Right cardiac atrium (tissue), 5 donors: ENCODE measurements around the gene NR2F1. TPM values are rescaled to one million over a fixed set of nuclear protein-coding genes. Genes with fewer than 3 reads are reported as not detected.
A peak's percentile ranks its signal among the peaks of the same experiment; 100 is the strongest.

Source experiments
- ATAC-seq, 2 donors: fragments of 200-7000 bp; cut with Tn5 transposase; one replicate each; pipeline versions ENCODE4 v1.8.0 to v1.9.1; 2020; ENCODE audit warnings: moderate library complexity in 2 of 2, mild to moderate bottlenecking in 1 of 2
- DNase-seq, 3 donors: peaks; one replicate each; pipeline ENCODE4 v3.0.0-alpha.2; 2020
- H3K27ac ChIP-seq: one replicate; pipeline ENCODE4 v1.5.1; 2013; ENCODE audit warnings: mild to moderate bottlenecking, low read length, control low read depth, moderate library complexity
- H3K27me3 ChIP-seq: one replicate; pipeline ENCODE4 v1.6.1; 2013; ENCODE audit not compliant: control insufficient read depth, insufficient read depth
- H3K4me1 ChIP-seq: one replicate; pipeline ENCODE4 v1.6.1; 2013; ENCODE audit warnings: low read length; ENCODE audit not compliant: control insufficient read depth, insufficient read depth
- H3K4me3 ChIP-seq: one replicate; pipeline ENCODE4 v1.5.1; 2013; ENCODE audit warnings: low read length, control low read depth
- H3K9me3 ChIP-seq: one replicate; pipeline ENCODE4 v1.6.1; 2013; ENCODE audit warnings: low read length; ENCODE audit not compliant: control insufficient read depth
- WGBS: extraction: QIAGEN DNeasy Blood & Tissue Kit; methylation state at CpG from one replicate; pipeline ENCODE4 v1.1.7; 2013; 5-methylcytosine and 5-hydroxymethylcytosine counted together
- intact Hi-C, 4 donors: fragments of 100-400 bp; cut with DNase I; formaldehyde crosslinking; loops; one replicate each; pipeline versions ENCODE4 v1.11.0 to v1.14.0; 2022 to 2023
- polyA plus RNA-seq: library from polyadenylated mRNA; stranded (reverse); fragments of 200-250 nt; gene quantifications from one replicate; pipeline ENCODE4 v1.2.3, GENCODE V29; 2013
- total RNA-seq, 4 donors: library from RNA; stranded (reverse); fragmentation: NEBNext Ultra II Directional; extraction: Animal tissue kit (Norgen Biotek cat#: 25700); gene quantifications; one replicate each; pipeline ENCODE4 v1.2.1, GENCODE V29; 2021
- donor health status: healthy with polysubstance abuse.
- donor health status: DM: no; HTN: yes; CAD: no.
- donor health status: DM: no; HTN: no; CAD: no.
- donor health status: DM: no; HTN: yes; CAD: no; lungs with severe emphysema.
- donor health status: DM: yes; HTN: yes; CAD: no.

NR2F1 gene
- total and polyA plus RNA-seq, 5 donors: 22.1 to 59.2 (median 42.1) TPM

GRCh38 chr5:93600409-93601070 lies 17.5 kb downstream of the NR2F1 start:
- H3K4me1 ChIP-seq: no peaks in the 10 kb centered on the region
- ATAC-seq (no peak), DNase-seq (no peak)
- 31% methylated on average over 8 of the region's 8 CpGs for WGBS
- intact Hi-C loops: loop anchor here in 2 of 4 donors (10.0 kb wide), 2 partner anchors 194 to 204 kb away; no protein-coding TSS in a partner anchor
- no peak overlapping the region for H3K27ac ChIP-seq
- H3K9me3 ChIP-seq: no peaks in the 10 kb centered on the region
- no peaks in the 10 kb centered on the region for H3K27me3 ChIP-seq
- no peak overlapping the region for H3K4me3 ChIP-seq

DNA sequence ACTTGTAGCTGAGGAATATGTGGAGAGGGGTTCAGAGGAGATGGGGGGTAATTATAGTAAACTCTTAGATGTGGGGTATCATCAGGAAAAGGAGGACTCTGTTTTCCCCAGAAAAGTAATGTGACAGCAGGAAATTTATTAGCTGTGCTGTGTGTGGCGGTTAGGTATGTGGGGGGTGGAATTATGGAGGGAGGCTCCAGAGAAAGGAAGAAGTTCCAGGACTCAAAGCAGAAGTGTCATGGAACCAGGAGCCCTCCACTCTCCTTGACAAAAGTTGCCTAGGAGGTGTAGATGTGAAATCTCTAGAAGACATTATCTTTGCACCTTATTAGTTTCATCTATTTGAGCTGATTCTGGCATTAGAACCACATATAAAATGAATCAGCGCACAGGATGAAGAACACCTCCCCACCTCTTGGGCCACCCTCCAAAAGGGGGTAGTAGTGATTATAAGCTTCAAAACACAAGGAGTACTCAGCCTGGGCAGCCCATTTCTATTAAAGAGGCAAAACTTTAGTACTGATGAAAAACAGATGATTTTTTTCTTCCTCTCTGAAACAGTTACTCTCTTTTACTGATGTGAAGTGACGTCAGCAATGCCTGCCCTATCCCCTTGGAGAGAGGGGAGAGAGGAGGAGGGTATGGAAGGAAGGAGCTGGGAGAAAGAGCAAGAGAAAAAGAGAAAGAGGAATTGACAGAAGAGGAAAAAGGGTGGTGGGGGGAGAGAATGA lies 18.2 kb downstream of the NR2F1 start:
- H3K27ac ChIP-seq: peak overlapping the region; percentile 5
- DNase-seq (no peak), ATAC-seq (peak in 1 of 2 donors; percentile 18)
- WGBS: 53% methylated on average over 3 of the region's 3 CpGs
- no peak overlapping the region for H3K4me3 ChIP-seq
- H3K27me3 ChIP-seq: no peaks in the 10 kb centered on the region
- intact Hi-C loops: loop anchor here in 2 of 4 donors (10.0 kb wide), 2 partner anchors 194 to 204 kb away; no protein-coding TSS in a partner anchor
- H3K9me3 ChIP-seq: no peaks in the 10 kb centered on the region
- no peaks in the 10 kb centered on the region for H3K4me1 ChIP-seq

DNA sequence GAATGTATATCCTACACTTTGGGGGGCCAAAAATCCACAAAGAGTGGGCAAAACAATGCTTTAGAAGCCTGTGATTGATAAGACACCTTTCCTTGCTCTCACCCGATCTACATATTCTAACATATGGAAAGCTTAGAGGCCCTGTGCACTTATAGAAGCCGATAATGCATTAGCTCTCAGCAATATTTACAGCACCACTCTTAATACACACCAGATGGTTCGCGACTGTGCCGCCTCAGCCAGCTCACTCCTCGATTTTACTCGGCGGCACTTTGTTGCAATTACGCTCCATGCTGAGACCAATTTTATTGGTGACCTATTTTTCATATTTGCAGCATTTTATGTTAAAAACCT lies 18.8 kb downstream of the NR2F1 start:
- intact Hi-C loops: loop anchor here in 2 of 4 donors (10.0 kb wide), 2 partner anchors 193 to 203 kb away; no protein-coding TSS in a partner anchor
- WGBS: 34% methylated on average over 9 of the region's 9 CpGs
- H3K4me1 ChIP-seq: no peaks in the 10 kb centered on the region
- no peaks in the 10 kb centered on the region for H3K9me3 ChIP-seq
- DNase-seq: no peak
- H3K4me3 ChIP-seq: no peak overlapping the region
- no peaks in the 10 kb centered on the region for H3K27me3 ChIP-seq
- no peak for ATAC-seq
- H3K27ac ChIP-seq: peak overlapping the region; percentile 5

DNA sequence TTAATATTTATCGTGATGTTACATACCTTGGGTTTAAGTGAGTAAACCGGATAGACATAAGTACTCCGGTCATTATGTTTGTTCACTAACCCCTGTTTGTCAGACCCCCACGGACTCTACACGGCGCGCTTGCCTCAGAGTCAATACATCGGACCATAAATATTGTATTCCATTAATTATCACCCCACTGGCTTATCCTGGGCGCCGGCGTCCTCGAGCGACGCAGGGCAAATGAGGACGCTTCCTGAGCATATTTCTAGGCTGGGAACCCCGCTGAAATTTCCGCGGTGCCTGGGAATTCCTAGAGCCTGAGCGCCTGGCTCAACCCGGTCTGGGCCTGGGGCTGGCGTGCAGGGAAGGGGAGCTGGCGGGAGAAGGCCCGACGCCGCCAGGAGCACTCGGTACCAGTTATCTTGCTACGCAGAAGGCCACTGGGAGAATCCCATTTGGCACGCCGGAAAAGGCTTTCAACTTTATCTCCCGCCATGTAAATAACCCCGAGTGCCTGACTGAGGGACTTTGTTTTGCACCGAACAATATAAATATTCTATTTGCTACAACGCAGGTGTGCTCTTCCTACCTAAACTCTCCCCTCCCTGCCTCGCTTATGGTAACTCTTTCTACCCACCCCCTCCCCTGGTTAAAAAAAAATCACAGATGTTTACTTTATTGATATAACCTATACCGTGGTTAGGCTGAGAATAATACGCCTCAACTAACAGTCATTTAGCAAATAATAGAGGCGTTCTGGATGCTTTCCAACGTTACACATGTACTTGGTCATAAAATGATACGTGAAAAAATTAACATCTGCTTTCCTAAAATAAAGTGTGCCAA lies 19.4 kb downstream of the NR2F1 start:
- intact Hi-C loops: loop anchor here in 2 of 4 donors (10.0 kb wide), 2 partner anchors 192 to 202 kb away; no protein-coding TSS in a partner anchor
- H3K27me3 ChIP-seq: no peaks in the 10 kb centered on the region
- no peaks in the 10 kb centered on the region for H3K9me3 ChIP-seq
- H3K4me3 ChIP-seq: no peak overlapping the region
- 32% methylated on average over 39 of the region's 39 CpGs for WGBS
- ATAC-seq (peak; percentile 31 to 36), DNase-seq (peak in 2 of 3 donors; percentile 40 to 61)
- H3K4me1 ChIP-seq: no peaks in the 10 kb centered on the region
- peak overlapping the region; percentile 73 for H3K27ac ChIP-seq

- no peak overlapping the region for H3K27ac ChIP-seq
- intact Hi-C loops: loop anchor here in 2 of 4 donors (10.0 kb wide), 2 partner anchors 192 to 202 kb away; no protein-coding TSS in a partner anchor
- 75% methylated on average over 8 of the region's 8 CpGs for WGBS
Observed at GRCh38 chr5:93603078-93603792, 20.2 kb downstream of the NR2F1 start.

GRCh38 chr5:93603793-93604643 lies 21.0 kb downstream of the NR2F1 start:
- Histone ChIP-seq H3K4me1 (no peaks in the 10 kb centered on the region), H3K4me3 (peak overlapping the region; percentile 23), H3K9me3 (no peaks in the 10 kb centered on the region), H3K27me3 (no peaks in the 10 kb centered on the region), H3K27ac (no peak overlapping the region)
- ATAC-seq: peak; percentile 34 to 47
- intact Hi-C loops: loop anchor here in 2 of 4 donors (10.0 kb wide), 2 partner anchors 191 to 201 kb away; no protein-coding TSS in a partner anchor
- DNase-seq: peak; percentile 37 to 77 (median 75)
- 9% methylated on average over 58 of the region's 58 CpGs for WGBS

More at GRCh38 chr5:93603078-93603792, 20.2 kb downstream of the NR2F1 start:
- DNase-seq (no peak), ATAC-seq (no peak)
- H3K4me1 ChIP-seq: no peaks in the 10 kb centered on the region
- no peak overlapping the region for H3K4me3 ChIP-seq
- no peaks in the 10 kb centered on the region for H3K27me3 ChIP-seq
- no peaks in the 10 kb centered on the region for H3K9me3 ChIP-seq

- H3K9me3 ChIP-seq: no peaks in the 10 kb centered on the region
- no peak overlapping the region for H3K27ac ChIP-seq
- intact Hi-C loops: loop anchor here in 2 of 4 donors (10.0 kb wide), 2 partner anchors 190 to 200 kb away; no protein-coding TSS in a partner anchor
- 47% methylated on average over 10 of the region's 10 CpGs for WGBS
- DNase-seq: no peak
- H3K4me1 ChIP-seq: no peaks in the 10 kb centered on the region
- no peaks in the 10 kb centered on the region for H3K27me3 ChIP-seq
- ATAC-seq: no peak
- peak overlapping the region; percentile 23 for H3K4me3 ChIP-seq
Observed at GRCh38 chr5:93604644-93605515, 21.9 kb downstream of the NR2F1 start.

DNA sequence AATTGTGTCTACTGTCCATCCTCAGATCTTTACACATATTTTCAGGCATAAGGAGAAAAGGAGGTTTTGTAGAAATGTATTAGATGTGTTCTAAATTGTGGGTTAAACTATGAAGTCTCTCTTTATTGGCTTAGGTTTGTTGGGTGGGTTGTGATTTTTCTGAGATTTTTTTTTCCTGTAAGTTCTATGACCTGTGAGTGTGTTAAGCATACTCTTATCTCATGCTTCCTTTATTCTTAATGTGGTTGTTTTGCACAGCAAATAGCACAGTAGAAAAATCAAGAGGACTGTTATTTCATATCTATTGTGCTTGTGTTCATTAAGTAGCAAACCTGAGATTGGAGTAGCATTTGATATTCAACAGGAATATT lies 23.3 kb downstream of the NR2F1 start:
- DNase-seq: no peak
- Histone ChIP-seq H3K4me1 (no peaks in the 10 kb centered on the region), H3K27me3 (no peaks in the 10 kb centered on the region), H3K27ac (no peak overlapping the region), H3K9me3 (no peaks in the 10 kb centered on the region), H3K4me3 (no peak overlapping the region)
- intact Hi-C loops: loop anchor here in 2 of 4 donors (10.0 kb wide), 2 partner anchors 188 to 198 kb away; no protein-coding TSS in a partner anchor
- no peak for ATAC-seq
